ENCODE results near the gene ANKRD29. TPM values are rescaled to one million over a fixed set of nuclear protein-coding genes. Genes with fewer than 3 reads are reported as not detected.

Gene ANKRD29
- total and polyA plus RNA-seq, 2 donors (not counting 3 experiments of a cell fraction or from before 2014, with no cell fraction given), result 0.03 to 2.6 TPM

DNA sequence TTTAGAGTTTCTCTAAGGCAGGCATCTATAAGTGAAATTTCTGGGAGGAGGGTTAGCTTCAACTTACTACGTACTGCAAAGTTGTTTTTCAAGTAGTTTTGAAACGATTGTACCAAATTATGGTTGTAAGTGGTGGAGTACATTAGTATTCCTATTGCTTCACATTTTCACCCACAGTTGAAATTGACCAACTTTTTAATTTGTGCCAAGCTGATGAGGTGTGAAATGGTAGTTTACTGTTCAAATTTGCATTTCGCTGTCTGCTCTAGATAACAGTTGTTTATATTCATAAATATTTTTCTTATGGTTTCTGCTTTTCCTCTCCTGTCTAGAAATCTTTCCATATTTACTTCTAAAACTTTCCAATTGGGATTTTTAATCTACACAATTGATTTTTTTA lies 95.0 kb downstream of the ANKRD29 start:
- intact Hi-C loops (cut with micrococcal nuclease) (no loop called here), dilution Hi-C loops (cut with MboI; ENCODE audit: extremely low pct_ligation_motif_present, low sequenced_read_pairs) (no loop called here)

DNA sequence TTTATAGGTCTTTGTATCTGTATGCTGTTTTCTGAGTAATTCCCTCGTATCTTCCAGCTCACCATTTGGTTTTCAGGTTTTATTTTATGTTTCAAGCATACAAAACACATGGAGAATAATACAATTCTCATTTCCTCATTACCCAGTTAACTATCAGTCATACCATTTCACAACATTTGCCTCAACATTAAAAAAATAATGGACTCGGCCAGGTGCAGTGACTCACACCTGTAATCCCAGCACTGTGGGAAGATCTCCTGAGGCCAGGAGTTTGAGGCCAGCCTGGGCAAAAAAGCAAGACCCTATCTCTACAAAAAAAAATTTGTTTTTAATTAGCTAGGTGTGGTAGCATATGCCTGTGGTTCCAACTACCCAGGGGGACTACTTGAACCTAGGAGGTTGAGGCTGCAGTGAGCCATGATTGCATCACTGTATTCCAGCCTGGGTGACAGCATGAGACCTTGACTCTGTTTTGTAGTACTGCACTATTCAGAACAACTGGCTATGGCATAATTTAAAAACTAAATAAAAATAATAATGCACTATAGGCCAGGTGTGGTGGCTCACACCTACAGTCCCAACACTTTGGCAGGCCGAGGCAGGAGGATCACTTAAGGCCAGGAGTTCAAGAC lies 96.7 kb downstream of the ANKRD29 start:
- dilution Hi-C loops (cut with MboI; ENCODE audit: extremely low pct_ligation_motif_present, low sequenced_read_pairs), result no loop called here
- intact Hi-C loops (cut with micrococcal nuclease), result no loop called here
- ChIA-PET POLR2A (no interaction called here), CTCF (no interaction called here)
- Histone ChIP-seq H3K36me3 (ENCODE audit: control insufficient read depth in 2 of 2, extremely low read depth in 1 of 2, insufficient read depth in 2 of 2, low read length in 2 of 2) (peaks cover 2 to 13% of the 10 kb centered on the region in 2 experiments), H3K4me3 (replicated peaks in 1 of 3; ENCODE audit: insufficient read depth in 1 of 3, low read depth in 1 of 3, low read length in 3 of 3) (no peak overlapping the region), H2AFZ (ENCODE audit: low read depth, low read length) (no peak overlapping the region), H3K4me1 (ENCODE audit: control insufficient read depth, extremely low read depth, insufficient read depth, low read length) (no peaks in the 10 kb centered on the region), H3K27me3 (ENCODE audit: control insufficient read depth in 2 of 2, insufficient read depth in 2 of 2, low read length in 2 of 2) (no peaks in the 10 kb centered on the region), H3K4me2 (ENCODE audit: insufficient read depth, low read length) (no peak overlapping the region), H3K27ac (ENCODE audit: insufficient read depth, low read depth, low read length) (no peak overlapping the region), H3K9me1 (replicated peaks; ENCODE audit: control insufficient read depth, extremely low read depth, insufficient read depth, low read length) (no peaks in the 10 kb centered on the region), H3K79me2 (ENCODE audit: control insufficient read depth, insufficient read depth, low read length) (peaks cover 2% of the 10 kb centered on the region), H3K9me3 (replicated peaks; ENCODE audit: control insufficient read depth, insufficient read depth, low read length) (no peaks in the 10 kb centered on the region), H4K20me1 (replicated peaks; ENCODE audit: control insufficient read depth, extremely low read depth, insufficient read depth, low read length) (no peaks in the 10 kb centered on the region), H3K9ac (replicated peaks; ENCODE audit: extremely low read depth, insufficient read depth, low read length) (no peak overlapping the region)
- no peak for TF ChIP-seq MYC (IDR thresholded peaks at IDR 0.05; ENCODE audit: low read depth, low read length)
- TF ChIP-seq, protein P1, sequence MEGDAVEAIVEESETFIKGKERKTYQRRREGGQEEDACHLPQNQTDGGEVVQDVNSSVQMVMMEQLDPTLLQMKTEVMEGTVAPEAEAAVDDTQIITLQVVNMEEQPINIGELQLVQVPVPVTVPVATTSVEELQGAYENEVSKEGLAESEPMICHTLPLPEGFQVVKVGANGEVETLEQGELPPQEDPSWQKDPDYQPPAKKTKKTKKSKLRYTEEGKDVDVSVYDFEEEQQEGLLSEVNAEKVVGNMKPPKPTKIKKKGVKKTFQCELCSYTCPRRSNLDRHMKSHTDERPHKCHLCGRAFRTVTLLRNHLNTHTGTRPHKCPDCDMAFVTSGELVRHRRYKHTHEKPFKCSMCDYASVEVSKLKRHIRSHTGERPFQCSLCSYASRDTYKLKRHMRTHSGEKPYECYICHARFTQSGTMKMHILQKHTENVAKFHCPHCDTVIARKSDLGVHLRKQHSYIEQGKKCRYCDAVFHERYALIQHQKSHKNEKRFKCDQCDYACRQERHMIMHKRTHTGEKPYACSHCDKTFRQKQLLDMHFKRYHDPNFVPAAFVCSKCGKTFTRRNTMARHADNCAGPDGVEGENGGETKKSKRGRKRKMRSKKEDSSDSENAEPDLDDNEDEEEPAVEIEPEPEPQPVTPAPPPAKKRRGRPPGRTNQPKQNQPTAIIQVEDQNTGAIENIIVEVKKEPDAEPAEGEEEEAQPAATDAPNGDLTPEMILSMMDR (IDR thresholded peaks at IDR 0.05; ENCODE audit: extremely low read depth in 1 of 2, insufficient read depth in 1 of 2, low read depth in 1 of 2, low read length in 2 of 2), result no peak
- TF ChIP-seq GATA2 (IDR thresholded peaks at IDR 0.05; ENCODE audit: insufficient read depth, insufficient read length, low read depth, low read length), result no peak
- TF ChIP-seq POLR2AphosphoS5 (IDR thresholded peaks at IDR 0.05; ENCODE audit: insufficient read depth, low read depth, low read length), result no peak
- no peak for TF ChIP-seq MAX (IDR thresholded peaks at IDR 0.05; ENCODE audit: insufficient read depth, insufficient read length)
- no peak for TF ChIP-seq POLR2A (IDR thresholded peaks at IDR 0.05; ENCODE audit: low read depth, low read length)
- no peak for TF ChIP-seq EZH2 (IDR thresholded peaks at IDR 0.05; ENCODE audit: borderline replicate concordance, low read depth, low read length, severe bottlenecking)
- TF ChIP-seq FOS (IDR thresholded peaks at IDR 0.05; ENCODE audit: borderline replicate concordance, insufficient read depth, low read length), result no peak
- TF ChIP-seq JUN (IDR thresholded peaks at IDR 0.05; ENCODE audit: borderline replicate concordance, insufficient read depth, insufficient read length, low read depth), result no peak
- DNase-seq (ENCODE audit: low read depth, low spot score) (no peak), FAIRE-seq (no peak)
- BruUV-seq (replicated peaks), result no TSS peak

More for the DNA sequence above, 95.0 kb downstream of the ANKRD29 start:
- ChIA-PET CTCF (no interaction called here), POLR2A (no interaction called here)
- Histone ChIP-seq H3K36me3 (ENCODE audit: control insufficient read depth in 2 of 2, extremely low read depth in 1 of 2, insufficient read depth in 2 of 2, low read length in 2 of 2) (peaks cover 0 to 9% of the 10 kb centered on the region in 2 experiments), H3K27me3 (ENCODE audit: control insufficient read depth in 2 of 2, insufficient read depth in 2 of 2, low read length in 2 of 2) (no peaks in the 10 kb centered on the region), H2AFZ (ENCODE audit: low read depth, low read length) (no peak overlapping the region), H3K4me1 (ENCODE audit: control insufficient read depth, extremely low read depth, insufficient read depth, low read length) (no peaks in the 10 kb centered on the region), H3K27ac (ENCODE audit: insufficient read depth, low read depth, low read length) (no peak overlapping the region), H3K4me3 (replicated peaks in 1 of 3; ENCODE audit: insufficient read depth in 1 of 3, low read depth in 1 of 3, low read length in 3 of 3) (no peak overlapping the region), H3K9ac (replicated peaks; ENCODE audit: extremely low read depth, insufficient read depth, low read length) (no peak overlapping the region), H3K79me2 (ENCODE audit: control insufficient read depth, insufficient read depth, low read length) (peaks cover 3% of the 10 kb centered on the region), H3K9me3 (replicated peaks; ENCODE audit: control insufficient read depth, insufficient read depth, low read length) (no peaks in the 10 kb centered on the region), H3K9me1 (replicated peaks; ENCODE audit: control insufficient read depth, extremely low read depth, insufficient read depth, low read length) (no peaks in the 10 kb centered on the region), H3K4me2 (ENCODE audit: insufficient read depth, low read length) (no peak overlapping the region), H4K20me1 (replicated peaks; ENCODE audit: control insufficient read depth, extremely low read depth, insufficient read depth, low read length) (no peaks in the 10 kb centered on the region)
- no peak for DNase-seq (ENCODE audit: low read depth, low spot score)
- no peak for FAIRE-seq
- no TSS peak for BruUV-seq (replicated peaks)
- TF ChIP-seq, protein P1 (IDR thresholded peaks at IDR 0.05; ENCODE audit: extremely low read depth in 1 of 2, insufficient read depth in 1 of 2, low read depth in 1 of 2, low read length in 2 of 2), result no peak
- TF ChIP-seq MAX (IDR thresholded peaks at IDR 0.05; ENCODE audit: insufficient read depth, insufficient read length) (no peak), POLR2A (IDR thresholded peaks at IDR 0.05; ENCODE audit: low read depth, low read length) (no peak)
